Endodermal cell (in vitro differentiated cells): ENCODE data around the gene SRRM1. TPM values are rescaled to one million over a fixed set of nuclear protein-coding genes. Genes with fewer than 3 reads are reported as not detected.

Source experiments
- DNase-seq: peaks from one replicate; pipeline ENCODE4 v3.0.0-alpha.2; 2017
- H3K27ac ChIP-seq: 2 replicates; pipeline ENCODE4 v1.5.1; 2013; ENCODE audit warnings: mild to moderate bottlenecking, low read depth, low read length, moderate library complexity
- H3K27me3 ChIP-seq: 2 replicates; pipeline ENCODE4 v1.6.1; 2013; ENCODE audit warnings: mild to moderate bottlenecking, low read length, moderate library complexity; ENCODE audit not compliant: insufficient read depth, control insufficient read depth, poor library complexity, severe bottlenecking
- H3K36me3 ChIP-seq: 2 replicates; pipeline ENCODE4 v1.7.0; 2013; ENCODE audit warnings: mild to moderate bottlenecking, low read length, moderate library complexity; ENCODE audit not compliant: control insufficient read depth, insufficient read depth
- H3K4me1 ChIP-seq: one replicate; pipeline ENCODE4 v1.7.0; 2013; ENCODE audit warnings: low read length; ENCODE audit not compliant: control insufficient read depth, insufficient read depth
- H3K4me3 ChIP-seq: 2 replicates; pipeline ENCODE4 v1.5.1; 2013; ENCODE audit warnings: mild to moderate bottlenecking, low read length, moderate library complexity
- H3K9ac ChIP-seq: 2 replicates; pipeline ENCODE4 v1.6.1; 2013; ENCODE audit warnings: mild to moderate bottlenecking, low read length, moderate library complexity; ENCODE audit not compliant: poor library complexity, severe bottlenecking; ENCODE audit errors: extremely low read depth
- H3K9me3 ChIP-seq: 2 replicates; pipeline ENCODE4 v1.6.1; 2013; ENCODE audit warnings: mild to moderate bottlenecking, low read length, moderate library complexity; ENCODE audit not compliant: control insufficient read depth
- H3K27ac Mint-ChIP-seq: 2 replicates; pipeline ENCODE4 v1.8.0; 2020; ENCODE audit warnings: mixed read lengths
- H3K27me3 Mint-ChIP-seq: 2 replicates; pipeline ENCODE4 v1.8.0; 2021; ENCODE audit warnings: mild to moderate bottlenecking, mixed read lengths; ENCODE audit not compliant: insufficient read depth
- H3K36me3 Mint-ChIP-seq: 2 replicates; pipeline ENCODE4 v1.8.0; 2020; ENCODE audit warnings: low read depth, mixed read lengths
- H3K4me1 Mint-ChIP-seq: 2 replicates; pipeline ENCODE4 v1.8.0; 2020; ENCODE audit warnings: mixed read lengths
- H3K4me3 Mint-ChIP-seq: 2 replicates; pipeline ENCODE4 v1.8.0; 2020; ENCODE audit warnings: mild to moderate bottlenecking, moderate library complexity, mixed read lengths
- H3K9me3 Mint-ChIP-seq: 2 replicates; pipeline ENCODE4 v1.8.0; 2020; ENCODE audit warnings: mild to moderate bottlenecking, mixed read lengths
- CTCF ChIP-seq: fragments of 200-600 bp; sonication (generic); conservative IDR thresholded peaks from 2 replicates; pipeline ENCODE4 v1.5.0; 2021; ENCODE audit warnings: antibody characterized with exemption, mild to moderate bottlenecking
- WGBS, 2 experiments: methylation state at CpG; one replicate each; pipeline versions ENCODE4 v1.1.5 to v1.1.7; 2013; ENCODE audit warnings: missing lambda C conversion rate in 2 of 2, mixed read lengths in 1 of 2; ENCODE audit not compliant: insufficient coverage in 1 of 2, insufficient read length in 1 of 2; 5-methylcytosine and 5-hydroxymethylcytosine counted together
- total RNA-seq, 2 donors: library from RNA; stranded (reverse); fragmentation: NEBNext Ultra II Directional in 1 of 2; extraction: Animal tissue kit (Norgen Biotek cat#: 25700) in 1 of 2; gene quantifications; 2 replicates in 1 of 2; 3 replicates in 1 of 2; pipeline ENCODE4 v1.2.1, GENCODE V29; 2021

The SRRM1 gene
- total RNA-seq, 2 donors from 2014 or later, result 233 to 293 TPM

GRCh38 chr1:24606296-24606605 is 36.9 kb upstream of the SRRM1 start:
- Mint-ChIP-seq H3K4me1 (peaks cover 13% of the 10 kb centered on the region), H3K36me3 (no peaks in the 10 kb centered on the region), H3K9me3 (no peaks in the 10 kb centered on the region), H3K27me3 (peaks cover 7% of the 10 kb centered on the region), H3K27ac (no peak overlapping the region), H3K4me3 (no peak overlapping the region)
- no peaks in the 10 kb centered on the region for H3K9me3 ChIP-seq
- H3K27me3 ChIP-seq, result no peaks in the 10 kb centered on the region
- DNase-seq, result peak; percentile 33
- no peaks in the 10 kb centered on the region for H3K36me3 ChIP-seq
- WGBS, 2 experiments, result 80 to 87% methylated on average over 3 of the region's 3 CpGs
- H3K27ac ChIP-seq, result no peak overlapping the region
- H3K4me1 ChIP-seq, result peaks cover 8% of the 10 kb centered on the region
- H3K4me3 ChIP-seq, result no peak overlapping the region
- no peak overlapping the region for H3K9ac ChIP-seq
- no peak for TF ChIP-seq CTCF

- no peak overlapping the region for H3K9ac ChIP-seq
- WGBS, 2 experiments, result 92% methylated on average over 2 of the region's 2 CpGs; no CpG with 5 or more reads in 1 of the 2 experiments
These were observed 36.5 kb upstream of the SRRM1 start for GRCh38 chr1:24606621-24607020.

GRCh38 chr1:24609949-24610517 is 33.1 kb upstream of the SRRM1 start:
- no peaks in the 10 kb centered on the region for H3K36me3 Mint-ChIP-seq
- H3K27ac ChIP-seq, result no peak overlapping the region
- WGBS, 2 experiments, result 80 to 92% methylated on average over 2 to 3 of the region's 3 CpGs

More at GRCh38 chr1:24606621-24607020, 36.5 kb upstream of the SRRM1 start:
- peaks cover 7% of the 10 kb centered on the region for H3K27me3 Mint-ChIP-seq
- H3K4me3 ChIP-seq, result no peak overlapping the region
- no peaks in the 10 kb centered on the region for H3K9me3 Mint-ChIP-seq
- H3K4me3 Mint-ChIP-seq, result no peak overlapping the region
- H3K4me1 ChIP-seq, result peaks cover 8% of the 10 kb centered on the region
- DNase-seq, result no peak
- no peak overlapping the region for H3K27ac Mint-ChIP-seq
- H3K9me3 ChIP-seq, result no peaks in the 10 kb centered on the region
- H3K27me3 ChIP-seq, result no peaks in the 10 kb centered on the region
- H3K36me3 Mint-ChIP-seq, result no peaks in the 10 kb centered on the region
- no peak for TF ChIP-seq CTCF
- no peaks in the 10 kb centered on the region for H3K36me3 ChIP-seq
- peaks cover 13% of the 10 kb centered on the region for H3K4me1 Mint-ChIP-seq
- no peak overlapping the region for H3K27ac ChIP-seq

More at GRCh38 chr1:24609949-24610517, 33.1 kb upstream of the SRRM1 start:
- H3K4me3 Mint-ChIP-seq, result no peak overlapping the region
- H3K27ac Mint-ChIP-seq, result no peak overlapping the region
- no peaks in the 10 kb centered on the region for H3K36me3 ChIP-seq
- H3K9me3 Mint-ChIP-seq, result no peaks in the 10 kb centered on the region
- no peaks in the 10 kb centered on the region for H3K9me3 ChIP-seq
- H3K4me1 ChIP-seq, result peaks cover 8% of the 10 kb centered on the region
- peaks cover 13% of the 10 kb centered on the region for H3K4me1 Mint-ChIP-seq
- TF ChIP-seq CTCF, result no peak
- no peaks in the 10 kb centered on the region for H3K27me3 ChIP-seq
- DNase-seq, result peak; percentile 23
- H3K4me3 ChIP-seq, result no peak overlapping the region
- peaks cover 7% of the 10 kb centered on the region for H3K27me3 Mint-ChIP-seq
- H3K9ac ChIP-seq, result no peak overlapping the region
